A673 (cell line): ENCODE measurements around the gene TBC1D22A. TPM values are rescaled to one million over a fixed set of nuclear protein-coding genes. Genes with fewer than 3 reads are reported as not detected.
A peak's percentile ranks its signal among the peaks of the same experiment; 100 is the strongest.
"Not testable (repeated sequence)": the region's sequence is repeated elsewhere in the genome, so short reads cannot be mapped to it uniquely, and the experiment has no call there.

Source experiments
- BruUV-seq: library from RNA; stranded (reverse); fragments of 400-500 nt; replicated peaks from 2 replicates; lab custom pipeline; 2021; lab: Mats Ljungman, UMichigan
- CTCF ChIA-PET: fragments of 300-600 bp; sonication (Branson Sonifier 250); formaldehyde crosslinking; loops from one replicate; lab custom pipeline; 2022; ENCODE audit warnings: antibody characterized with exemption; lab: Charles Lee
- POLR2A ChIA-PET: fragments of 300-600 bp; sonication (Branson Sonifier 250); formaldehyde crosslinking; loops from one replicate; lab custom pipeline; 2022; ENCODE audit warnings: antibody characterized with exemption; ENCODE audit not compliant: low non-redundant PET; lab: Charles Lee
- DNase-seq: peaks from one replicate; pipeline ENCODE4 v3.0.0-alpha.2; 2015; ENCODE audit warnings: low spot score
- H3K27ac ChIP-seq: fragments of 200-600 bp; sonication (generic); 2 replicates; pipeline ENCODE4 v1.5.1; 2016; ENCODE audit warnings: mixed run types, low read depth, mild to moderate bottlenecking, mixed read lengths, antibody characterized with exemption, low read length; ENCODE audit not compliant: poor library complexity, severe bottlenecking
- H3K27me3 ChIP-seq: fragments of 200-600 bp; sonication (generic); replicated peaks from 2 replicates; pipeline ENCODE4 v1.6.1; 2017; ENCODE audit warnings: mixed run types, low read depth, mild to moderate bottlenecking, mixed read lengths, antibody characterized with exemption, low read length; ENCODE audit not compliant: insufficient read depth, poor library complexity
- H3K36me3 ChIP-seq: fragments of 200-600 bp; sonication (generic); 2 replicates; pipeline ENCODE4 v1.6.1; 2016; ENCODE audit warnings: mixed run types, mild to moderate bottlenecking, mixed read lengths, antibody characterized with exemption, low read length; ENCODE audit not compliant: insufficient read depth, poor library complexity, severe bottlenecking
- H3K4me1 ChIP-seq: fragments of 200-600 bp; sonication (generic); 2 replicates; pipeline ENCODE4 v1.6.1; 2017; ENCODE audit warnings: mixed run types, mild to moderate bottlenecking, mixed read lengths, antibody characterized with exemption, low read length; ENCODE audit not compliant: insufficient read depth, poor library complexity, severe bottlenecking
- H3K4me3 ChIP-seq: fragments of 200-600 bp; sonication (generic); 2 replicates; pipeline ENCODE4 v1.5.1; 2016; ENCODE audit warnings: low read depth, mixed run types, mild to moderate bottlenecking, mixed read lengths, low read length; ENCODE audit not compliant: poor library complexity, severe bottlenecking
- H3K9me3 ChIP-seq: fragments of 200-600 bp; sonication (generic); 2 replicates; pipeline ENCODE4 v1.6.1; 2016; ENCODE audit warnings: mixed run types, low read depth, mild to moderate bottlenecking, mixed read lengths, antibody characterized with exemption, low read length; ENCODE audit not compliant: poor library complexity, severe bottlenecking
- EZH2 ChIP-seq: fragments of 200-600 bp; sonication (generic); IDR thresholded peaks from 2 replicates; pipeline ENCODE4 v1.6.1; 2017; ENCODE audit warnings: borderline replicate concordance, low read depth, mild to moderate bottlenecking, mixed read lengths, antibody characterized with exemption, low read length; ENCODE audit not compliant: poor library complexity, severe bottlenecking
- intact Hi-C: fragments of 100-400 bp; cut with micrococcal nuclease; formaldehyde crosslinking; loops from one replicate; pipeline ENCODE4 v1.10.0; 2022; ENCODE audit not compliant: unreplicated experiment
- total RNA-seq: library from RNA; stranded (reverse); gene quantifications from 2 replicates; pipeline ENCODE4 v1.2.3, GENCODE V29; 2021
- TF ChIP-seq, protein P1 (sequence below): fragments of 300-800, 200-600 bp; sonication (generic); conservative IDR thresholded peaks from 2 replicates; pipeline ENCODE4 v1.5.1; 2017; ENCODE audit warnings: low read depth, mild to moderate bottlenecking, antibody characterized with exemption, low read length, moderate library complexity, mixed read lengths

Gene TBC1D22A
- total RNA-seq, 1 experiment from 2014 or later, result 22.5 TPM

DNA sequence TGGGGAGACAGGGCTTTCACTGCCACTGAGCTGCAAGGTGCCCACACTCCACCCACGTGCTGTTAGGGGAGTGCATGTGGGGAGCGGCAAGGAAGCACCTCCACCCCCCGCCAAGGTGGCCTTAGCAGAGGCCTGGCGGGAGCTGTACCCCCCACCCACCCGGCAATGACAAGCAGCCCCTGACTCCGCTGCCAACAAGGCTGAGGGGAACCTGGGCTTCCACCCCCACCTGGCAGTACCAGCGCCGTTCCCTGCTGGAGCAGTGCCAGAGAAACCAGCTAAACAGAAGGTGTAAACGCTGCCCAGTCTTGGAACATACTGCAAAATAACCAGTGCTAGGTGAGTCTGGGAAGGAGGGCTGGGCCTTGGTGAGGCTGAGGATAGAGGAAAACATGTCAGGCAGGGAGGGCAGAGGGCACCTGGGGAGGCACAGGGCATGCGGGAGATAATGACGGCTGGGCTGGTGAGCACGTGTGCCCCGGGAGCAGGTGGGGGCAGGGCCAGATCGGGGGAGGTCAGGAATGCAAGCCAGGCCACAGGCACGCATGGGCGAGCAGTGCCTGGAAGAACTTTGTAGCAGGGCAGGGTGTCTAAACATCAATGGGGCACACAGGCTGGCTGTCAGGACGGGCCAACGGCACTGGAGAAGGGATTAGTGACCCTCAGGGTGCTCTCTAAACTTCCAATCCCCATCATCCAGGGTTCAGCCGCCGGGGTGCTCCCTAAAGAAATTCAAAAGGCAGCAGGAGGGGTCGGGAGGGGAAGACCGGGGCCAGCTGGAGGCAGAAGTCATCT is 31.0 kb upstream of the TBC1D22A start:
- BruUV-seq, result no TSS peak
- H3K36me3 ChIP-seq, result peaks cover 13% of the 10 kb centered on the region
- DNase-seq, result no peak
- H3K4me1 ChIP-seq, result peaks cover 21% of the 10 kb centered on the region
- peak overlapping the region; percentile 60 for H3K27ac ChIP-seq
- no peaks in the 10 kb centered on the region for H3K27me3 ChIP-seq
- POLR2A ChIA-PET, result no interaction called here
- no peak overlapping the region for H3K4me3 ChIP-seq
- CTCF ChIA-PET, result interaction anchor here (1.4 kb wide), 1 partner anchor 168 kb away, joined by 3 read pairs; no protein-coding TSS in a partner anchor
- intact Hi-C loops, result no loop called here
- TF ChIP-seq, protein P1, sequence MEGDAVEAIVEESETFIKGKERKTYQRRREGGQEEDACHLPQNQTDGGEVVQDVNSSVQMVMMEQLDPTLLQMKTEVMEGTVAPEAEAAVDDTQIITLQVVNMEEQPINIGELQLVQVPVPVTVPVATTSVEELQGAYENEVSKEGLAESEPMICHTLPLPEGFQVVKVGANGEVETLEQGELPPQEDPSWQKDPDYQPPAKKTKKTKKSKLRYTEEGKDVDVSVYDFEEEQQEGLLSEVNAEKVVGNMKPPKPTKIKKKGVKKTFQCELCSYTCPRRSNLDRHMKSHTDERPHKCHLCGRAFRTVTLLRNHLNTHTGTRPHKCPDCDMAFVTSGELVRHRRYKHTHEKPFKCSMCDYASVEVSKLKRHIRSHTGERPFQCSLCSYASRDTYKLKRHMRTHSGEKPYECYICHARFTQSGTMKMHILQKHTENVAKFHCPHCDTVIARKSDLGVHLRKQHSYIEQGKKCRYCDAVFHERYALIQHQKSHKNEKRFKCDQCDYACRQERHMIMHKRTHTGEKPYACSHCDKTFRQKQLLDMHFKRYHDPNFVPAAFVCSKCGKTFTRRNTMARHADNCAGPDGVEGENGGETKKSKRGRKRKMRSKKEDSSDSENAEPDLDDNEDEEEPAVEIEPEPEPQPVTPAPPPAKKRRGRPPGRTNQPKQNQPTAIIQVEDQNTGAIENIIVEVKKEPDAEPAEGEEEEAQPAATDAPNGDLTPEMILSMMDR, result no peak
- TF ChIP-seq EZH2, result no peak
- H3K9me3 ChIP-seq, result no peaks in the 10 kb centered on the region

DNA sequence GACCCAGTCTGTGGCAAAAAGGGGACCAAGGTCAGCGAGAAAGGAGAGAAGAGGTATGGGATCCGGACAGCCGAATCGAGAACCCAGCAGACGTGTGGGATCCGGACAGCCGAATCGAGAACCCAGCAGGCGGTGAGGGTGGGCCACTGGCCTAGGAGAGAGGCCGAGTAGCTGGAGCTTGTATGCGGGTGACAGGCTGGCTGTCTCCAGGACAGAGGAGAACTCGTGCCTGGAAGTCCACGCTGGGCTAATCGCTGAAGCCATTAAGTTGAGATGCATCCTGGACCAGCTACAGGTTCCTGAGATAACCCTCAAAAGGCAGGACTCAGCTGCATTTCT is 30.4 kb upstream of the TBC1D22A start:
- H3K4me3 ChIP-seq, result no peak overlapping the region
- no peak for DNase-seq
- no peak overlapping the region for H3K27ac ChIP-seq
- peaks cover 27% of the 10 kb centered on the region for H3K4me1 ChIP-seq
- CTCF ChIA-PET, result no interaction called here
- H3K9me3 ChIP-seq, result no peaks in the 10 kb centered on the region
- BruUV-seq, result no TSS peak
- TF ChIP-seq EZH2, result no peak
- TF ChIP-seq, protein P1, result no peak
- POLR2A ChIA-PET, result no interaction called here
- intact Hi-C loops, result no loop called here
- H3K36me3 ChIP-seq, result peaks cover 13% of the 10 kb centered on the region
- H3K27me3 ChIP-seq, result no peaks in the 10 kb centered on the region

DNA sequence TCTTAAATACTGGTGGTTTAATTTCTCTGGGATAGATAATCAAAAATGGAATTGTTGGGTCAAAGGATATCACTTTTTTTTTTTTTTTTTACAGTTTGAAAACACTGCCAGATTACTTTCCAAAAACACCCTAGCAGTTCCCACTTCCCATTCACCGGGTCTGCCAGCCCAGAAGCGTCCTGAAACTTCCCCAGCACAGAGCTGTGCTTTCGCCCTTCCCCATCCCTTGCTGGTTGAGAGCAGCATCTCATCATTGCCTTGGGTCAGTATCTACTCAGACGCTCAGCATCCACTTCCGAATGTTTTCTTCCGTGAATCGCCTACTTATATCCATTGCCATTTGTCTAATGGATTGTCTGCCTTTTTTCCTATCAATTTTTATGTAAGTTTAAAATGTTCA is 29.9 kb upstream of the TBC1D22A start:
- Histone ChIP-seq H3K36me3 (peaks cover 13% of the 10 kb centered on the region), H3K9me3 (no peaks in the 10 kb centered on the region), H3K27ac (no peak overlapping the region), H3K4me1 (peaks cover 27% of the 10 kb centered on the region), H3K27me3 (no peaks in the 10 kb centered on the region), H3K4me3 (no peak overlapping the region)
- BruUV-seq, result no TSS peak
- intact Hi-C loops, result no loop called here
- no peak for DNase-seq
- TF ChIP-seq, protein P1, result no peak
- no peak for TF ChIP-seq EZH2
- ChIA-PET POLR2A (no interaction called here), CTCF (no interaction called here)

DNA sequence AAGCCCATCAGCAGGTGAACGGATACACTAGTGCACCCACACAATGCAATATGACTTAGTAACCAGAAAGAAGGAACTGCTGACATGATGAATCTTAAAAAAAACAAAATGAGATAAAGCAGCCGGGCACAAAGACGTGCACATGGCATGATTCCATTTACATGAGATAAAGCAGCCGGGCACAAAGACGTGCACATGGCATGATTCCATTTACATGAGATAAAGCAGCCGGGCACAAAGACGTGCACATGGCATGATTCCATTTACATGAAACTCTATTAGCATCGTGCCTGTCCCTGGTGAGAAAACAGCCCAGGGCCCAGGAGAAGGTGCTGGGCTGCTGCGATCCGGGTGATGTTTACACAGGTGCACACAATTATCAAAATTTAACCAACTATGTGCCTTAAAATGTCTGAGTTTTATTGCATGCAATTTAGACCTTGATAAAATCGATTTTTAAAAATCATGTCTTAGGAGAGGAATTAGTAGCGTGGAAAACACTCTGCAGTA is 28.2 kb upstream of the TBC1D22A start:
- H3K27me3 ChIP-seq, BruUV-seq, POLR2A ChIA-PET, H3K36me3 ChIP-seq, CTCF ChIA-PET, H3K9me3 ChIP-seq, H3K27ac ChIP-seq, intact Hi-C loops, H3K4me3 ChIP-seq, DNase-seq: not testable (repeated sequence)
- H3K4me1 ChIP-seq, result peaks cover 35% of the 10 kb centered on the region
